Measurements from ENCODE around the gene FITM1. TPM values are rescaled to one million over a fixed set of nuclear protein-coding genes. Genes with fewer than 3 reads are reported as not detected.

Gene FITM1
- total and polyA plus RNA-seq, 2 donors (not counting 3 experiments of a cell fraction or from before 2014, with no cell fraction given) = 0.54 TPM; not detected in 1

Small RNAs within 50 kb of the gene (microRNA-seq; reads per million reads assigned to microRNA genes)
- gene MIR7703 (ENCODE audit: borderline number of aligned reads, borderline replicate concordance) = not detected

Small RNAs within 50 kb of the gene (small RNA-seq; reads per million reads assigned to genes)
- gene IPO4 (ENCODE audit: insufficient read depth, insufficient read length, low read depth, low replicate concordance) (not detected), gene IRF9 (ENCODE audit: insufficient read depth, insufficient read length, low read depth, low replicate concordance) (not detected), gene RNA5SP383 (ENCODE audit: insufficient read depth, insufficient read length, low read depth, low replicate concordance) (not detected)

Other genes starting within 250 kb of the FITM1 start
Only the 30 nearest of the 31 such genes appear.
- gene DHRS4, start 176.9 kb upstream of the FITM1 start, total RNA-seq = 19.2 and 24.4 TPM in 2 replicates
- gene DHRS4, start 176.9 kb upstream of the FITM1 start, polyA plus RNA-seq = 24.9 and 32.0 TPM in 2 replicates
- gene DHRS4L2, start 141.7 kb upstream of the FITM1 start, total RNA-seq = 18.5 and 20.7 TPM in 2 replicates
- 18.2 and 21.9 TPM in 2 replicates for gene DHRS4L2, start 141.7 kb upstream of the FITM1 start, polyA plus RNA-seq
- not detected in 2 replicates for gene CARMIL3, start 78.7 kb upstream of the FITM1 start, total RNA-seq
- gene CARMIL3, start 78.7 kb upstream of the FITM1 start, polyA plus RNA-seq = 0.03 and 0.08 TPM in 2 replicates
- not detected in 2 replicates for gene CPNE6, start 59.1 kb upstream of the FITM1 start, total RNA-seq
- not detected in 2 replicates for gene CPNE6, start 59.1 kb upstream of the FITM1 start, polyA plus RNA-seq
- gene PCK2, start 36.3 kb upstream of the FITM1 start, total RNA-seq = 24.5 and 25.1 TPM in 2 replicates
- gene PCK2, start 36.3 kb upstream of the FITM1 start, polyA plus RNA-seq = 23.5 and 26.4 TPM in 2 replicates
- gene DCAF11, start 15.9 kb upstream of the FITM1 start, total RNA-seq = 32.1 and 38.5 TPM in 2 replicates
- gene DCAF11, start 15.9 kb upstream of the FITM1 start, polyA plus RNA-seq = 33.8 and 37.3 TPM in 2 replicates
- 0.62 and 0.71 TPM in 2 replicates for gene NRL, start 15.7 kb upstream of the FITM1 start, total RNA-seq
- 1.1 and 1.9 TPM in 2 replicates for gene NRL, start 15.7 kb upstream of the FITM1 start, polyA plus RNA-seq
- 120 and 135 TPM in 2 replicates for gene PSME1, start 5.5 kb downstream of the FITM1 start, total RNA-seq
- 68.1 and 98.1 TPM in 2 replicates for gene PSME1, start 5.5 kb downstream of the FITM1 start, polyA plus RNA-seq
- 19.0 and 21.8 TPM in 2 replicates for gene EMC9, start 10.9 kb downstream of the FITM1 start, total RNA-seq
- 31.8 and 38.0 TPM in 2 replicates for gene EMC9, start 10.9 kb downstream of the FITM1 start, polyA plus RNA-seq
- 107 and 126 TPM in 2 replicates for gene PSME2, start 16.0 kb downstream of the FITM1 start, total RNA-seq
- gene PSME2, start 16.0 kb downstream of the FITM1 start, polyA plus RNA-seq = 66.5 and 69.8 TPM in 2 replicates
- 66.5 and 69.7 TPM in 2 replicates for gene RNF31, start 16.8 kb downstream of the FITM1 start, total RNA-seq
- gene RNF31, start 16.8 kb downstream of the FITM1 start, polyA plus RNA-seq = 32.3 TPM in 2 replicates
- 33.2 and 46.1 TPM in 2 replicates for gene IRF9, start 30.6 kb downstream of the FITM1 start, total RNA-seq
- gene IRF9, start 30.6 kb downstream of the FITM1 start, polyA plus RNA-seq = 44.6 and 55.3 TPM in 2 replicates
- 29.6 and 33.6 TPM in 2 replicates for gene REC8, start 41.4 kb downstream of the FITM1 start, total RNA-seq
- 8.7 and 12.5 TPM in 2 replicates for gene REC8, start 41.4 kb downstream of the FITM1 start, polyA plus RNA-seq
- 52.6 and 66.5 TPM in 2 replicates for gene IPO4, start 58.2 kb downstream of the FITM1 start, total RNA-seq
- 24.6 and 27.6 TPM in 2 replicates for gene IPO4, start 58.2 kb downstream of the FITM1 start, polyA plus RNA-seq
- gene TM9SF1, start 64.8 kb downstream of the FITM1 start, total RNA-seq = 58.5 and 60.7 TPM in 2 replicates
- gene TM9SF1, start 64.8 kb downstream of the FITM1 start, polyA plus RNA-seq = 64.4 and 71.5 TPM in 2 replicates
- gene TSSK4, start 75.0 kb downstream of the FITM1 start, total RNA-seq = 0.42 and 0.74 TPM in 2 replicates
- gene TSSK4, start 75.0 kb downstream of the FITM1 start, polyA plus RNA-seq = 0.10 TPM in 1 of 2 replicates, not detected in the other
- 39.7 and 40.9 TPM in 2 replicates for gene CHMP4A, start 82.8 kb downstream of the FITM1 start, total RNA-seq
- gene CHMP4A, start 82.8 kb downstream of the FITM1 start, polyA plus RNA-seq = 32.6 and 46.4 TPM in 2 replicates
- 8.1 and 9.9 TPM in 2 replicates for gene MDP1, start 85.4 kb downstream of the FITM1 start, total RNA-seq
- gene MDP1, start 85.4 kb downstream of the FITM1 start, polyA plus RNA-seq = 21.4 and 22.7 TPM in 2 replicates
- gene NEDD8, start 101.7 kb downstream of the FITM1 start, total RNA-seq = 243 and 261 TPM in 2 replicates
- gene NEDD8, start 101.7 kb downstream of the FITM1 start, polyA plus RNA-seq = 316 and 329 TPM in 2 replicates
- gene GMPR2, start 102.3 kb downstream of the FITM1 start, total RNA-seq = 58.1 and 62.4 TPM in 2 replicates
- gene GMPR2, start 102.3 kb downstream of the FITM1 start, polyA plus RNA-seq = 50.0 and 61.8 TPM in 2 replicates
- 53.7 and 58.5 TPM in 2 replicates for gene TINF2, start 112.0 kb downstream of the FITM1 start, total RNA-seq
- 34.4 and 44.2 TPM in 2 replicates for gene TINF2, start 112.0 kb downstream of the FITM1 start, polyA plus RNA-seq
- 3.4 and 3.9 TPM in 2 replicates for gene TGM1, start 132.5 kb downstream of the FITM1 start, total RNA-seq
- gene TGM1, start 132.5 kb downstream of the FITM1 start, polyA plus RNA-seq = 1.0 and 2.1 TPM in 2 replicates
- gene RABGGTA, start 140.9 kb downstream of the FITM1 start, total RNA-seq = 29.3 and 29.5 TPM in 2 replicates
- 80.1 and 102 TPM in 2 replicates for gene RABGGTA, start 140.9 kb downstream of the FITM1 start, polyA plus RNA-seq
- gene DHRS1, start 169.1 kb downstream of the FITM1 start, total RNA-seq = 18.0 and 20.0 TPM in 2 replicates
- gene DHRS1, start 169.1 kb downstream of the FITM1 start, polyA plus RNA-seq = 69.5 and 70.2 TPM in 2 replicates
- 30.9 and 31.0 TPM in 2 replicates for gene NOP9, start 169.2 kb downstream of the FITM1 start, total RNA-seq
- gene NOP9, start 169.2 kb downstream of the FITM1 start, polyA plus RNA-seq = 16.2 and 16.3 TPM in 2 replicates
- gene CIDEB, start 177.3 kb downstream of the FITM1 start, total RNA-seq = 4.6 and 5.2 TPM in 2 replicates
- 7.2 and 14.9 TPM in 2 replicates for gene CIDEB, start 177.3 kb downstream of the FITM1 start, polyA plus RNA-seq
- 9.1 and 13.1 TPM in 2 replicates for gene LTB4R2, start 179.5 kb downstream of the FITM1 start, total RNA-seq
- 5.5 and 7.6 TPM in 2 replicates for gene LTB4R2, start 179.5 kb downstream of the FITM1 start, polyA plus RNA-seq
- 6.2 and 10.5 TPM in 2 replicates for gene LTB4R, start 180.8 kb downstream of the FITM1 start, total RNA-seq
- 9.1 and 11.7 TPM in 2 replicates for gene LTB4R, start 180.8 kb downstream of the FITM1 start, polyA plus RNA-seq
- 84.0 and 87.0 TPM in 2 replicates for gene ADCY4, start 204.4 kb downstream of the FITM1 start, total RNA-seq
- gene ADCY4, start 204.4 kb downstream of the FITM1 start, polyA plus RNA-seq = 81.6 and 101 TPM in 2 replicates
- 5.1 and 9.0 TPM in 2 replicates for gene RIPK3, start 209.3 kb downstream of the FITM1 start, total RNA-seq
- 2.4 and 3.1 TPM in 2 replicates for gene RIPK3, start 209.3 kb downstream of the FITM1 start, polyA plus RNA-seq